HL-60/S4 treated with retinoic acid at 250 ng/mL for 4 days and 3 days (cell line): ENCODE results near the gene RFX1.

Experiments
- in situ Hi-C: fragments of 300-500 bp; cut with MboI; formaldehyde crosslinking; loops from 2 replicates; pipeline ENCODE4 v1.7.0; 2022; ENCODE audit warnings: low sequenced_read_pairs

RFX1 gene

GRCh38 chr19:13962699-13963602 is 43.2 kb downstream of the RFX1 start:
- in situ Hi-C loops, result no loop called here

GRCh38 chr19:13961826-13962698 is 44.1 kb downstream of the RFX1 start:
- in situ Hi-C loops, result no loop called here

GRCh38 chr19:13960863-13961784 is 45.0 kb downstream of the RFX1 start:
- in situ Hi-C loops, result no loop called here

DNA sequence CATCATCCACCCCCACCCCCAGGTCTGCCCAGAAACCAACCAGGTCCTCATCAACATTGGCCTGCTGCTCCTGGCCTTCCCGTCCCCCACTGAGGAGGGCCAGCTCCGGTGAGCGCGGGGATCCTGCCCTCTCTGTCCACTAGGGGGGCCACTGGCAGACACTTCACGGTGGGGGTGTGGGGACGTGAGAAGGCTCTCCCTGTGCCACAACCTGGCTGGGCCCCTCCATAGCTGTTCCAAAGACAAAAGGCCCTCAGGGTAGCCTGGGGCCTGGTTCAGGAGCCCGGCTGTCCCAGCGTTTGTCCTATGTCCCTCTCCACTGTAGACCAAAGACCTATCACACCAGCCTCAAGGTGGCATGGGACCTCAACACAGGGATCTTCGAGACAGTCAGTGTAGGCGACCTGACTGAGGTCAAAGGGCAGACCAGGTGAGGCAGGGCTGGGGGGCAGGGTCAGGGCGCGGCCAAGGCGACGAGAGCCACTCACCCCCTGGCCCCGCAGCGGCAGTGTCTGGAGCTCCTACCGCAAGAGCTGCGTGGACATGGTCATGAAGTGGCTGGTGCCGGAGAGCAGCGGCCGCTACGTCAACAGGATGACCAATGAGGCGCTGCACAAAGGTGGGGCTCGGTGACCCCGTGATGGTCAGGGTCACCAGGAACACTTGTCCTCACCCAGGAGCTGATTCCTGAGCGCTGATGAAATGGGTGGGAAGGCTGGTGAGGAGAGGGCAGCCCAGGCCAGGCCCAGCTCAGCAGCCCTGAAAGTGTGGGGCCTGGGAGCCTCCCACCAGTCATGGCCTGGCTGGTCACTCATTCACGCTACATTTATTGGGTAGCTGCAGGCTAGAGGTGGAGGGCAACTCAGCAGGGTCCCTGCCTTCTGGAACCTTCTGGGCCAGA is 45.9 kb downstream of the RFX1 start:
- in situ Hi-C loops, result no loop called here

GRCh38 chr19:13959141-13959961 is 46.8 kb downstream of the RFX1 start:
- in situ Hi-C loops, result no loop called here

DNA sequence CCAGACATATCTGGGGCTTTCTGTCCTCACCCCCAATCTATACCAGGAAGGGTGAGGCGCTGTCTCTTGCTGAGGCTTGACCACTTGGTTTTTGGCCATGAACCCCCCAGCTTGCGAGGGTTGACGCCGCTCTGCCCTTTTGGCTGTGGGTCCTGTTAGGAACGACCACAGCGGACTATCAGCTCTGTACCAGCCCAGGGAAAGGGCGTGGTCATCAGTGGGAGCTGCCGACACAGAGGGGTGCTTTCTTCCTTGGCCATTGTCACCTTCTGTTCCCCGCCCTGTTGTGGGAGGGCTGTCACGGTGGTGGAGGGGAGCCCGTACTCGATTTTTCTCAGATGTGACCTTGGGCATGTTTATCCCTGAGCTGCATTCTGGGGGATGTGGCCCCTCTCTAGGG is 48.1 kb downstream of the RFX1 start:
- in situ Hi-C loops, result no loop called here

DNA sequence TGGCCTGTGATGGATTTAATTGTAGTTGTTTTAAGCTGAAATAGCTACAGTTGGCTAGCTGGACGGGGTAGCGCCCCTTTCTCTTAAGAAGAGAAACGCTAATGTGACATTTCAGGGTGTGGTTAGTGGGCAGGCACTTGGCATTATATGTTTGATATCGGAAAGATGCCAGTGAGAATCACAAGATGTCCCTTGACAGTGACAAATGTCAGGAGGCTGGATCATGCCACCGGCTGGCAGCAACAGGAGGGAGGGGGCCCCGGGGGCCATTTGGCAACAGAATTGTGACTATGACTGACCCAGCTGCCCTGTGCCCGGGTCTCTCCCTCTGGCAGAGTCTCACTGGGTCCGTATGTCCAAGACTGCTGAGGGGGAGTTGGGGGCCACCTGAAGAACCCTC is 49.1 kb downstream of the RFX1 start:
- in situ Hi-C loops, result no loop called here

DNA sequence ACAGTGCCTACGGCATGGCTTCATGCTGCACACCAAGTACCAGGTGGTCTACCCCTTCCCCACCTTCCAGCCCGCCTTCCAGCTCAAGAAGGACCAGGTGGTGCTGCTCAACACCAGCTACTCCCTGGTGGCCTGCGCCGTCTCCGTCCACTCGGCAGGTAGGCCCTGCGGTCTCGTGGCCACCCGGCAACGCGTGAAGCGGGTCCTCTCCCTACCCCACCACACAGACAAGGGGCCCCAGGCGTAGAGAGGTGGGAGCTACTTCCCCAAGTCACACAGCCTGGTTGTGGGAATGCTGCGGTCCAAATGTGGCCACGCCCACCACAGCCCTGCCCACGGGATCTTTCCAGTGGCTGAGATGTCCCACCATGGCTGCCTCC is 49.8 kb downstream of the RFX1 start:
- in situ Hi-C loops, result no loop called here

GRCh38 chr19:13955662-13956364 is 50.3 kb downstream of the RFX1 start:
- in situ Hi-C loops, result no loop called here

- in situ Hi-C loops, result no loop called here
These were observed 51.9 kb downstream of the RFX1 start for GRCh38 chr19:13954185-13954584.

DNA sequence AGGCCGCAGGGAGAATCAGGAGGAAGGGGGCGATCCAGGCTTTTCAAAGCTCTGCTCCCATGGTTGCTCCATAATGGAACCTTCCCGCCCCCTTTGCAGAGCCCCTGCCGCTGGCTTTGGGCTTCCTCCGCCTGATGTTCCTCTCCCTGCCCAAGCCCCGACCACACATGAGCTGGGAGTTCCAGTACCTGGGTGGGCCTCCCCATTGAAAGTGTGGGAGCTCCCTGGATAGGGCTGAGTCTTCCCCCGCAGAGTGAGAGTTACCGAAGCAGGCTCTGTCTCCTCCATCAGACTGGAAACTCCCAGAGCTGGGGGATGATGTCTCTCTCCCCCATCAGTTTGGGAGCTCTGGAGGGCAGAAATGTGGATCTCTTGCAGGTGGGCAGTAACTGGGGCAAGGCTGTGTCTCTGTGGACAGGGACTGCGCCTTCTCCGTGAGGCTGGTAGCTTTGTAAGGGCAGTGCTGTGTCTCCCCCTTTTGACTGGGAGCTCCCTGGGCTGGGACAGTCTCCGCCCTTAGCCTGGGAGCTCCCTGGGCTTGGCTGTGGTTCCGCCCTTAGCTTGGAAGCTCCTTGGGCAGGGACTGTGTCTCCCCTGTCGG is 53.1 kb downstream of the RFX1 start:
- in situ Hi-C loops, result no loop called here

DNA sequence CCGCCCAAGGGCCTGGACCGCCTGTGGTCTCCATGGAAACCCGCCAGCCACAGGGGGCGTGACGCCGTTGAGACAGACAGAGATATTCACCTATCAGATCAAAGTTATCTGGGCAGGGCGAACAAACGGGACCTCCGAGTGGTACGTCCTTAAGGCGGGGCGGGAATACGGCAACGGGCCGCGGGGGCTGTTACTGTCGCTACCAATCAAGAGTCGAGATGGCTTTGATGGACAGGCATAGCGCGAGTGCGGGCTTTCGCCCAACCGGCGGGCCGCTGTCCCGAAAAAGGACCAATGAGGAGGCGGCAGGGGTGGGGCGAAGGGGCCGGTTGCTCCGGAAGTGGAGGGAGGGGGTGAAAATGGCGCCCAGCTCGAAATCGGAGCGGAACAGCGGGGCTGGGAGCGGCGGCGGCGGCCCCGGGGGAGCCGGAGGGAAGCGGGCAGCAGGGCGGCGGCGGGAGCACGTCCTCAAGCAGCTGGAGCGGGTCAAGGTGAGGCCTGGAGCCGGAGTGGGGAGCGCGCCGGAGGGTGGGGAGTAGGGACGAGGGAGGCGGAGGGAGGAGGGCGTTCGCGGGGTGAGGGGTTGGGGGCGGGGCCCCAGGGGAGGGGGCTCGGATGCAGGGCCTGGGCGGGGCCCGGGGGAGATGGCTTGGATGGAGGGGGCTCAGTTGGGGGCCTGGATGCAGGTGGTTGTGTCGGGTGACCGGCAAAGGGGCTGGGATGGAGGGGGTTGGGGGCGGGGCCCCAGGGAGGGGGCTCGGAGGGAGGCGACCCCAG is 53.8 kb downstream of the RFX1 start, which contains the start of gene DCAF15:
TSS of gene DCAF15 (plus strand) at position 356 of the 777 bp plus-strand sequence. CDS start at position 360, 4 bp downstream.
- in situ Hi-C loops, result no loop called here

- in situ Hi-C loops, result no loop called here
These were observed 54.3 kb downstream of the RFX1 start for GRCh38 chr19:13951799-13952153.

DNA sequence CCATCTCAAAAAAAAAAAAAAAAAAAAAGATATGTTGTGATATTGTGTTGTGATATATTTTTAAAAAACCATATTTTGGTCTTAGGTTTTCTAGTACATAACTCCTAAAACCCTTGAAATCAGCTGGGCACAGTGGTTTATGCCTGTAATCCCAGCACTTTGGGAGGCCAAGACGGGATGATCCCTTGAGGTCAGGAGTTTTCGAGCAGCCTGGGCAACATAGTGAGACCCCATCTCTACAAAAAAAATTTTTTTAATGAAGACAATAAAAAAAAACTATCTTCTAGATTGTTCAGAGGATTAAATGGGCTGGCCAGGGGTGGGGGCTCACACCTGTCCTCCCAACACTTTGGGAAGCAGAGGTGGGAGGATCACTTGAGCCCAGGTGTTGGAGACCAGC is 55.1 kb downstream of the RFX1 start:
- in situ Hi-C loops, result no loop called here

DNA sequence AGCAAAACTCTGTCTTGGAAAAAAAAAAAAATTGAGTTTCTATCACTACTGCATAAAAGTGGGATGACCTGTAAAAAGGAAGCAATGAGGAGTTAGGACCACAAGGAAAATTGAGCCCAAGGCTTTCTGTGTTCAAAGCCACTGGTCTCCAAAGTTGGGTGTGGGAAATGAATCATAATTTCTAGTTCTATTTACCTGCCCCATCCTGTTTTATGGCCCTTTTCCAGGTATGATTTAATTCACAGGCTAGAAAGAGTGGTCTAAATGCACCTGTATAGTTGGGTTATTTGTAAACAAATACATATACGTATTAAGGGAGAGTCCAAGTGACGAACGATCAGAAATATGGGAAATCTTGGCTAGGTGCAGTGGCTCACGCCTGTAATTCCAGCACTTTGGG is 59.7 kb downstream of the RFX1 start:
- in situ Hi-C loops, result no loop called here

DNA sequence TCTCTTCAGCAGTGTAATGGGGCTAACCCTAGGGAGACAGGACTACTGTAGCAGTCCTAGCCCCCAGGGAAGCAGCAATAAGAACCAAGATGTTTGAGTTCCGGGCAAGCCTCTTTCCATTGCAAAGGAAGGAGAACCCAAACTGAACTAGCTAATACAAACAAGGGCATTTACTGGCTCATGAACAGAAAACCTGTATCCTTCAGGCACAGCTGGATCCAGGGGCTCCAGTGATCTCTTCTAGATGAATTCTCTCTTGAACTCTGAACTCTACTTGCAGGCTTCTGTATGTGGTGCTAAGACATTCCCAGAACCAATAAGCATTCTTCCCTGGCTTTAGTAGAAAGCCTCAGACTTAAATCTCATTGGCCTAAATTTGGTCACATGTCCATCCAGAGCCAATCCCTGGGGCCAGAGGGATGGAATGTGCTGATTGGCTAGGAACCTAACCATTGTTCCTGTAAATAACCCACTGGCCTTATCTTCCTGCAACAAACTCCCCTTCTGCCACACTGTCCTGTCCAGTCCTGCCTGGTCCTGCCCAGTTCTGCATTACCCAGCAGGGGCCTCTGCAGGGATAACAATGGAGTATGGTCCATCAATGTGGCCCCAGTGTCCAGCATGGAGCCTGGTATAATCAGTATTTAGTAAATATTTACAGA is 64.0 kb downstream of the RFX1 start:
- in situ Hi-C loops, result no loop called here
